ENCODE measurements around the gene LRRK1.

Gene LRRK1

DNA sequence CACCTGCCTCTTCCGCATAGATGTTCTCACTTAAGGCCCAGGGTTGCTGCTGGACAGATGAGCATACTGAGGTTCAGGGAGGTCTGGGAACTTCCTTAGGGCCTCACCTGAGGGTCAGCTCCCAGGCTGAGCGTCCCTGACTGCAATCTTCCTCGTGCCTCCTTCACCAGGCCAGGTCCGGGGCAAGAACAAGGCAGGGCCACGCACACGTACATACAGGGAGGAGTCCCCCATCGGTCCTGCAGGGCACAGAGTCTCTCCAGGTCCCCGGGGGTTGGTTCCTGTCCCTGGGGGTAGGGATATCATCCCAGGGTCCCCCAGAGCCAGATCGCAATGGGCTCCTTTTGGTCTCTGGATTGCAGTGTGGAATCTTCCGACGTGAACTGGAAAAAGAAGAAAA lies 130.1 kb downstream of the LRRK1 start:
- no peaks in the 10 kb centered on the region for H3K27me3 ChIP-seq (ENCODE audit: insufficient read depth, low read length, poor library complexity)
- no peaks in the 10 kb centered on the region for H3K9me3 ChIP-seq (ENCODE audit: insufficient read depth, low read length, severe bottlenecking)
- no peak overlapping the region for H3K4me3 ChIP-seq (ENCODE audit: low read depth in 1 of 2, low read length in 2 of 2)
- H3K36me3 ChIP-seq (ENCODE audit: insufficient read depth, low read length): no peaks in the 10 kb centered on the region
- no peak overlapping the region for H2AFZ ChIP-seq (ENCODE audit: low read depth, low read length)
- H4K20me1 ChIP-seq (ENCODE audit: insufficient read depth, low read length): no peaks in the 10 kb centered on the region
- DNase-seq (no peak), ATAC-seq (ENCODE audit: insufficient read depth, low read depth) (no peak)
- no peak overlapping the region for H3K27ac ChIP-seq (ENCODE audit: low read length)
- H3K79me2 ChIP-seq (ENCODE audit: insufficient read depth, low read length): no peaks in the 10 kb centered on the region
- TF ChIP-seq EZH2 (IDR thresholded peaks at IDR 0.05; ENCODE audit: borderline replicate concordance, low read depth, low read length, severe bottlenecking): no peak
- no peak for TF ChIP-seq CTCF (IDR thresholded peaks at IDR 0.05; ENCODE audit: borderline replicate concordance, extremely low read depth, low read length, poor library complexity, severe bottlenecking)
- H3K4me1 ChIP-seq (ENCODE audit: insufficient read depth, low read length): no peaks in the 10 kb centered on the region
- H3K4me2 ChIP-seq (ENCODE audit: insufficient read depth, low read length): no peak overlapping the region
- H3K9ac ChIP-seq (ENCODE audit: low read depth, low read length): no peak overlapping the region

DNA sequence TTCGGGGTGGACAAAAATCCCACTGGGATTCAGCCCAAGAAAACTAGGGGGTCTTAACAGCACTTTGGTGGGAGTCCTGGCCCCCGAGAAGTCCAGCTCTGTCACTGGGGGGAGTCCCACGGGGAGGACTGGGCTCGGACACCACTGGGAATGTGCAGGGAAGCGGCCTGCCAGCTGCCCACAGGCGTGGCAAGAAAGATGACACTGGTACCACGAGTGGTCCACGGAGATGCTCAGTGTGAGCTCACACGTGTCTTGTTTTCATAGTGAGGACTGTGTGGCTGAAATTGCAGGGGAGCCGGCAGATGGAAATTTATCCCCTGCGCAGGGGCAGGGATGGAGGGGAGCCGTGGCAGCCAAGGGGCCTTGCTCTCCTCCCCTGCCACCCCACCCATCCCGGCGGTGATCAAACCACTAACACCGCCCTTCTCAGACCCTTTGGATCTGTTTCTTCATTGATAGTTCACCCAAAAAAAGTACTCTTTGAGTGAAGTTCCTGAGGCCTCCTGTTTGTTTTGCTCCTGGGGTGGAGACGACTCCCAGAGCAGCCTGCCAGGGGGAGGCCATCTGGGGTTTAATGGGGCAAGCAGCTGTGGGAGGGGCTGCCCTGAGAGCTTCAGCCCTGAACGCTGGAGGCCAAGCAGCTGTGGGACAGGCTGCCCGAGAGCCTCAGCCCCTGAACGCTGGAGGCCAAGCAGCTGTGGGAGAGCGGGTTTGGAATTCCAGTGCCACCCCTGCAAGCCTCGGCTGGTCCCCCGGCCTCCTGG lies 130.9 kb downstream of the LRRK1 start:
- Histone ChIP-seq H3K4me3 (ENCODE audit: low read depth in 1 of 2, low read length in 2 of 2) (no peak overlapping the region), H3K4me2 (ENCODE audit: insufficient read depth, low read length) (no peak overlapping the region), H3K27ac (ENCODE audit: low read length) (no peak overlapping the region), H3K79me2 (ENCODE audit: insufficient read depth, low read length) (no peaks in the 10 kb centered on the region), H3K36me3 (ENCODE audit: insufficient read depth, low read length) (no peaks in the 10 kb centered on the region), H3K9ac (ENCODE audit: low read depth, low read length) (no peak overlapping the region), H4K20me1 (ENCODE audit: insufficient read depth, low read length) (no peaks in the 10 kb centered on the region), H3K9me3 (ENCODE audit: insufficient read depth, low read length, severe bottlenecking) (no peaks in the 10 kb centered on the region), H3K4me1 (ENCODE audit: insufficient read depth, low read length) (no peaks in the 10 kb centered on the region), H3K27me3 (ENCODE audit: insufficient read depth, low read length, poor library complexity) (no peaks in the 10 kb centered on the region), H2AFZ (ENCODE audit: low read depth, low read length) (no peak overlapping the region)
- TF ChIP-seq CTCF (IDR thresholded peaks at IDR 0.05; ENCODE audit: borderline replicate concordance, extremely low read depth, low read length, poor library complexity, severe bottlenecking): no peak
- TF ChIP-seq EZH2 (IDR thresholded peaks at IDR 0.05; ENCODE audit: borderline replicate concordance, low read depth, low read length, severe bottlenecking): no peak
- DNase-seq (no peak), ATAC-seq (ENCODE audit: insufficient read depth, low read depth) (no peak)

DNA sequence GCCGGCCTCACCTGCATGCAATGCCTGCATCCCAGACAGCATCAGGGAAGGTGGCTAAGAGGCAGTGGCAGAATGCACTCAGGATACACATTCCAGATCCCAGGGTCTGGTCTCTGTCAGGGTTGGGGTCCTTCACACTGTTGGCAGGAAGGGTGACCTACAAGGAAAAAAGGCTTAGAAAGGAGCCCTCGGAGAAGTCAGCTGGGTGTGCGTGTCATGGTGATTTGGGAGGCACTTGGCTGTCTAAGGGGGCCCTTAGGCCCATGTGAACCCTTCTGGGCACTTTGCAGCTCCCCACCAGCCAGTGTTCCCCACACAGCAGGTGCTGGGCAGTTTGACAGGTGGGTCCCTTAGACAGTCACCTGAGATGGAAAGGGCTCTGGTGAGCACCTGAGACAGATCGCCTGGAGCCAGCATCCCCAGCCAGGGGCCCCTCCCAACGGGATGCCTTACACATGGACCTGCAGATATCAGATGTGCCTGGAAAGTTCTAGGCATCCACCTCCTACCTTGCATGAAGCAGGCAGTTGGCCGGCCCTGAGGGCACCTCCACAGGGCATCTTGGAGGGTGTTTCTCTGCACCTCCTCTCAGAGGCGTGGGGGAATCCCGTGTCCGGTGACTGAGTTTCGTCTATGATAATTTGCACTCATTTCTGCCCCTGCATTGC lies 131.6 kb downstream of the LRRK1 start:
- Histone ChIP-seq H2AFZ (ENCODE audit: low read depth, low read length) (no peak overlapping the region), H3K4me1 (ENCODE audit: insufficient read depth, low read length) (no peaks in the 10 kb centered on the region), H3K27me3 (ENCODE audit: insufficient read depth, low read length, poor library complexity) (no peaks in the 10 kb centered on the region), H3K9ac (ENCODE audit: low read depth, low read length) (no peak overlapping the region), H3K79me2 (ENCODE audit: insufficient read depth, low read length) (no peaks in the 10 kb centered on the region), H3K27ac (ENCODE audit: low read length) (no peak overlapping the region), H3K4me3 (ENCODE audit: low read depth in 1 of 2, low read length in 2 of 2) (no peak overlapping the region), H3K4me2 (ENCODE audit: insufficient read depth, low read length) (no peak overlapping the region), H3K9me3 (ENCODE audit: insufficient read depth, low read length, severe bottlenecking) (no peaks in the 10 kb centered on the region), H4K20me1 (ENCODE audit: insufficient read depth, low read length) (no peaks in the 10 kb centered on the region; the same call in 1 of the 2 replicates), H3K36me3 (ENCODE audit: insufficient read depth, low read length) (no peaks in the 10 kb centered on the region)
- no peak for TF ChIP-seq EZH2 (IDR thresholded peaks at IDR 0.05; ENCODE audit: borderline replicate concordance, low read depth, low read length, severe bottlenecking)
- no peak for TF ChIP-seq CTCF (IDR thresholded peaks at IDR 0.05; ENCODE audit: borderline replicate concordance, extremely low read depth, low read length, poor library complexity, severe bottlenecking)
- no peak for DNase-seq
- ATAC-seq (ENCODE audit: insufficient read depth, low read depth): no peak
